GM18867 (cell line): ENCODE results near the gene IL21R.
"Not testable (repeated sequence)": the region's sequence is repeated elsewhere in the genome, so short reads cannot be mapped to it uniquely, and the experiment has no call there.

ENCODE experiments used
- ATAC-seq: cut with Tn5 transposase; IDR thresholded peaks from one replicate; pipeline ENCODE4 v1.9.1; 2021; ENCODE audit warnings: mild to moderate bottlenecking, moderate library complexity; ENCODE audit not compliant: unreplicated experiment

IL21R gene

GRCh38 chr16:27400751-27401620 is 988 bp upstream of the IL21R start:
- no peak for ATAC-seq

- no peak for ATAC-seq
These were observed 592 bp downstream of the IL21R start for GRCh38 chr16:27402569-27402963.

- no peak for ATAC-seq
These were observed 1.1 kb downstream of the IL21R start for GRCh38 chr16:27402964-27403600.

- ATAC-seq: no peak
These were observed 1.6 kb downstream of the IL21R start for GRCh38 chr16:27403601-27403992.

- no peak for ATAC-seq
These were observed 2.3 kb downstream of the IL21R start for GRCh38 chr16:27404163-27404823.

- ATAC-seq: no peak
These were observed 3.8 kb downstream of the IL21R start for GRCh38 chr16:27405546-27406451.

- ATAC-seq: no peak
These were observed 4.6 kb downstream of the IL21R start for GRCh38 chr16:27406511-27407128.

- no peak for ATAC-seq
These were observed 5.2 kb downstream of the IL21R start for GRCh38 chr16:27407133-27407532.

GRCh38 chr16:27408012-27408601 is 6.1 kb downstream of the IL21R start:
- peak; percentile 35 for ATAC-seq

GRCh38 chr16:27408602-27409031 is 6.6 kb downstream of the IL21R start:
- ATAC-seq: no peak

GRCh38 chr16:27409958-27410357 is 8.0 kb downstream of the IL21R start:
- ATAC-seq: not testable (repeated sequence)

- no peak for ATAC-seq
These were observed 8.8 kb downstream of the IL21R start for GRCh38 chr16:27410761-27411160.

- no peak for ATAC-seq
These were observed 12.0 kb downstream of the IL21R start for GRCh38 chr16:27413956-27414355.

GRCh38 chr16:27414788-27415431 is 12.9 kb downstream of the IL21R start:
- no peak for ATAC-seq

GRCh38 chr16:27417047-27417671 is 15.2 kb downstream of the IL21R start:
- ATAC-seq: no peak

GRCh38 chr16:27421961-27422740 is 20.2 kb downstream of the IL21R start:
- no peak for ATAC-seq

- no peak for ATAC-seq
These were observed 23.0 kb downstream of the IL21R start for GRCh38 chr16:27424772-27425498.
